Limb (tissue), 2 donors: ENCODE data around the gene SLC6A18.

ENCODE experiments used
- DNase-seq, 2 donors: peaks; one replicate each; pipeline ENCODE4 v3.0.0-alpha.2; 2016; ENCODE audit errors: extremely low spot score in 2 of 2

Gene SLC6A18

GRCh38 chr5:1186351-1187233 is 38.6 kb upstream of the SLC6A18 start:
- DNase-seq: no peak

- no peak for DNase-seq
Observed at GRCh38 chr5:1187234-1187949, 37.8 kb upstream of the SLC6A18 start.

GRCh38 chr5:1187950-1188334 is 37.2 kb upstream of the SLC6A18 start:
- no peak for DNase-seq

GRCh38 chr5:1188464-1188863 is 36.7 kb upstream of the SLC6A18 start:
- no peak for DNase-seq

- DNase-seq: no peak
Observed at GRCh38 chr5:1189269-1189668, 35.9 kb upstream of the SLC6A18 start.

GRCh38 chr5:1190278-1190677 is 34.9 kb upstream of the SLC6A18 start:
- DNase-seq: no peak

GRCh38 chr5:1190837-1191239 is 34.3 kb upstream of the SLC6A18 start:
- DNase-seq: no peak

- DNase-seq: no peak
Observed at GRCh38 chr5:1192971-1193590, 32.1 kb upstream of the SLC6A18 start.

- DNase-seq: no peak
Observed at GRCh38 chr5:1193591-1193985, 31.6 kb upstream of the SLC6A18 start.

- DNase-seq: no peak
Observed at GRCh38 chr5:1194378-1194777, 30.8 kb upstream of the SLC6A18 start.

- no peak for DNase-seq
Observed at GRCh38 chr5:1195439-1195838, 29.7 kb upstream of the SLC6A18 start.

- DNase-seq: no peak
Observed at GRCh38 chr5:1195916-1196315, 29.3 kb upstream of the SLC6A18 start.

- no peak for DNase-seq
Observed at GRCh38 chr5:1196562-1196961, 28.6 kb upstream of the SLC6A18 start.

- no peak for DNase-seq
Observed at GRCh38 chr5:1197876-1198666, 27.1 kb upstream of the SLC6A18 start.

- no peak for DNase-seq
Observed at GRCh38 chr5:1199340-1199648, 25.9 kb upstream of the SLC6A18 start.

GRCh38 chr5:1199649-1200494 is 25.3 kb upstream of the SLC6A18 start:
- no peak for DNase-seq

GRCh38 chr5:1200495-1201326 is 24.5 kb upstream of the SLC6A18 start:
- no peak for DNase-seq

- no peak for DNase-seq
Observed at GRCh38 chr5:1201327-1202025, 23.7 kb upstream of the SLC6A18 start, which contains the start of gene SLC6A19. TSS of gene SLC6A19 (plus strand) at chr5:1201595. CDS start at chr5:1201651, 56 bp downstream.
